Measurements from ENCODE around the gene RGS3.

GRCh38 chr9:113640418-113640817, 176.9 kb downstream of the RGS3 start:
- TF ChIP-seq CTCF (IDR thresholded peaks at IDR 0.05 in 2 of 3, conservative IDR thresholded peaks at IDR 0.05 in 1 of 3; ENCODE audit: borderline replicate concordance in 1 of 3, insufficient read depth in 1 of 3, low read depth in 2 of 3, low read length in 2 of 3) (no peak), RAD21 (IDR thresholded peaks at IDR 0.05; ENCODE audit: low read depth) (no peak), EZH2phosphoT487 (IDR thresholded peaks at IDR 0.05; ENCODE audit: borderline replicate concordance) (no peak), POLR2AphosphoS5 (IDR thresholded peaks at IDR 0.05; ENCODE audit: low read depth, low read length) (no peak), REST (IDR thresholded peaks at IDR 0.05; ENCODE audit: low read depth) (no peak), ZBTB33 (IDR thresholded peaks at IDR 0.05; ENCODE audit: extremely low read depth, insufficient replicate concordance, low read length) (no peak), SIN3A (IDR thresholded peaks at IDR 0.05; ENCODE audit: low read depth) (no peak), POLR2A (IDR thresholded peaks at IDR 0.05; ENCODE audit: borderline replicate concordance, extremely low read depth, insufficient read depth, insufficient read length) (no peak), JUND (IDR thresholded peaks at IDR 0.05) (no peak), YY1 (IDR thresholded peaks at IDR 0.05; ENCODE audit: extremely low read depth, insufficient replicate concordance, low read depth, low read length) (no peak), ELF1 (IDR thresholded peaks at IDR 0.05; ENCODE audit: borderline replicate concordance, low read depth) (no peak), ZNF274 (IDR thresholded peaks at IDR 0.05; ENCODE audit: low read depth, low read length) (no peak), EZH2 (IDR thresholded peaks at IDR 0.05) (no peak), MAX (IDR thresholded peaks at IDR 0.05) (no peak)
